Stimulated activated CD8-positive, alpha-beta memory T cell treated with anti-CD3 and anti-CD28 coated beads, Interleukin-15, amount 100 ng/mL, for 1 hour (primary cell): ENCODE measurements around the gene CDH13.

Source experiments
- DNase-seq: peaks from one replicate; pipeline ENCODE4 v3.0.0-alpha.2; 2020; ENCODE audit warnings: low read depth

Gene CDH13

GRCh38 chr16:83307594-83307992, 680.8 kb downstream of the CDH13 start:
- DNase-seq = no peak

- no peak for DNase-seq
These were observed 681.6 kb downstream of the CDH13 start for GRCh38 chr16:83308414-83308813.

GRCh38 chr16:83310816-83311215, 684.0 kb downstream of the CDH13 start:
- DNase-seq = no peak

- DNase-seq = no peak
These were observed 685.4 kb downstream of the CDH13 start for GRCh38 chr16:83312015-83312717.

- no peak for DNase-seq
These were observed 686.0 kb downstream of the CDH13 start for GRCh38 chr16:83312718-83313245.

- DNase-seq = no peak
These were observed 688.5 kb downstream of the CDH13 start for GRCh38 chr16:83315271-83315670.

- DNase-seq = no peak
These were observed 689.7 kb downstream of the CDH13 start for GRCh38 chr16:83316458-83316857.

- no peak for DNase-seq
These were observed 691.6 kb downstream of the CDH13 start for GRCh38 chr16:83318390-83318789.

GRCh38 chr16:83328936-83329335, 702.2 kb downstream of the CDH13 start:
- no peak for DNase-seq

GRCh38 chr16:83329441-83329840, 702.7 kb downstream of the CDH13 start:
- DNase-seq = no peak

- DNase-seq = no peak
These were observed 703.5 kb downstream of the CDH13 start for GRCh38 chr16:83330251-83330650.

- DNase-seq = no peak
These were observed 708.3 kb downstream of the CDH13 start for GRCh38 chr16:83335076-83335475.

GRCh38 chr16:83336603-83337002, 709.8 kb downstream of the CDH13 start:
- DNase-seq = no peak

- no peak for DNase-seq
These were observed 711.4 kb downstream of the CDH13 start for GRCh38 chr16:83338138-83338537.

- no peak for DNase-seq
These were observed 712.2 kb downstream of the CDH13 start for GRCh38 chr16:83338941-83339340.

GRCh38 chr16:83343935-83344366, 717.2 kb downstream of the CDH13 start:
- DNase-seq = no peak

- DNase-seq = no peak
These were observed 719.3 kb downstream of the CDH13 start for GRCh38 chr16:83345846-83346640.

GRCh38 chr16:83348991-83349390, 722.2 kb downstream of the CDH13 start:
- DNase-seq = no peak

- no peak for DNase-seq
These were observed 723.7 kb downstream of the CDH13 start for GRCh38 chr16:83350481-83350880.

- no peak for DNase-seq
These were observed 725.1 kb downstream of the CDH13 start for GRCh38 chr16:83351846-83352245.

GRCh38 chr16:83353241-83353640, 726.5 kb downstream of the CDH13 start:
- no peak for DNase-seq

GRCh38 chr16:83354015-83354414, 727.2 kb downstream of the CDH13 start:
- DNase-seq = no peak

GRCh38 chr16:83355570-83356218, 728.9 kb downstream of the CDH13 start:
- DNase-seq = no peak
